ENCODE measurements around the gene ITGAE.

The ITGAE gene

GRCh38 chr17:3762922-3763776 is 37.8 kb downstream of the ITGAE start:
- ChIA-PET CTCF (interaction anchor here (0.6 to 5.1 kb wide), 6 partner anchors 23 to 64 kb away, joined by 3 to 37 read pairs (median 6); no protein-coding TSS in a partner anchor), POLR2A (no interaction called here)
- Histone ChIP-seq H3K27ac (ENCODE audit: insufficient read depth in 1 of 2, low read depth in 1 of 2, low read length in 2 of 2, poor library complexity in 1 of 2, severe bottlenecking in 2 of 2) (no peak overlapping the region), H3K4me1 (ENCODE audit: control extremely low read depth in 1 of 4, control insufficient read depth in 4 of 4, insufficient read depth in 4 of 4, low read length in 3 of 4) (peaks cover 0 to 41% (median 26%) of the 10 kb centered on the region in 4 experiments), H3K4me3 (ENCODE audit: control insufficient read depth in 1 of 7, extremely low read depth in 1 of 7, insufficient read depth in 4 of 7, low read depth in 2 of 7, low read length in 6 of 7) (no peak overlapping the region), H3K27me3 (replicated peaks in 2 of 5; ENCODE audit: control insufficient read depth in 4 of 5, insufficient read depth in 5 of 5, low read length in 4 of 5) (no peaks in the 10 kb centered on the region), H3K36me3 (ENCODE audit: control insufficient read depth in 4 of 4, insufficient read depth in 4 of 4, low read length in 3 of 4) (no peaks in the 10 kb centered on the region), H3K9me3 (ENCODE audit: control extremely low read depth in 1 of 5, control insufficient read depth in 4 of 5, insufficient read depth in 2 of 5, low read depth in 1 of 5, low read length in 4 of 5) (peaks cover 0 to 9% (median 0%) of the 10 kb centered on the region in 5 experiments)
- 92% methylated on average over 4 of the region's 14 CpGs for WGBS (ENCODE audit: insufficient coverage)
- peak in 2 of 3 donors; percentile 35 to 49 for DNase-seq

- ChIA-PET CTCF (interaction anchor here (1.9 to 5.9 kb wide), 2 partner anchors 24 to 66 kb away, joined by 5 to 31 read pairs; no protein-coding TSS in a partner anchor), POLR2A (interaction anchor here (1.3 kb wide), 1 partner anchor 23 kb away, joined by 4 read pairs; no protein-coding TSS in a partner anchor)
- Histone ChIP-seq H3K9me3 (ENCODE audit: control extremely low read depth in 1 of 5, control insufficient read depth in 4 of 5, insufficient read depth in 2 of 5, low read depth in 1 of 5, low read length in 4 of 5) (peaks cover 0 to 9% (median 0%) of the 10 kb centered on the region in 5 experiments), H3K27me3 (replicated peaks in 2 of 5; ENCODE audit: control insufficient read depth in 4 of 5, insufficient read depth in 5 of 5, low read length in 4 of 5) (no peaks in the 10 kb centered on the region), H3K4me1 (ENCODE audit: control extremely low read depth in 1 of 4, control insufficient read depth in 4 of 4, insufficient read depth in 4 of 4, low read length in 3 of 4) (peaks cover 0 to 39% (median 27%) of the 10 kb centered on the region in 4 experiments), H3K4me3 (ENCODE audit: control insufficient read depth in 1 of 7, extremely low read depth in 1 of 7, insufficient read depth in 4 of 7, low read depth in 2 of 7, low read length in 6 of 7) (no peak overlapping the region), H3K27ac (ENCODE audit: insufficient read depth in 1 of 2, low read depth in 1 of 2, low read length in 2 of 2, poor library complexity in 1 of 2, severe bottlenecking in 2 of 2) (no peak overlapping the region), H3K36me3 (ENCODE audit: control insufficient read depth in 4 of 4, insufficient read depth in 4 of 4, low read length in 3 of 4) (no peaks in the 10 kb centered on the region)
- WGBS (ENCODE audit: insufficient coverage): 86% methylated on average over 11 of the region's 16 CpGs
- no peak for DNase-seq
These were observed 39.0 kb downstream of the ITGAE start for GRCh38 chr17:3761918-3762380.

- ChIA-PET POLR2A (interaction anchor here (1.3 kb wide), 1 partner anchor 22 kb away, joined by 4 read pairs; no protein-coding TSS in a partner anchor), CTCF (interaction anchor here (0.7 to 5.9 kb wide), 6 partner anchors 8 to 85 kb away, joined by 3 to 31 read pairs (median 4); partner anchors contain the start of gene NCBP3)
- WGBS (ENCODE audit: insufficient coverage): 98% methylated on average over 18 of the region's 23 CpGs
- Histone ChIP-seq H3K36me3 (ENCODE audit: control insufficient read depth in 4 of 4, insufficient read depth in 4 of 4, low read length in 3 of 4) (no peaks in the 10 kb centered on the region), H3K27me3 (replicated peaks in 2 of 5; ENCODE audit: control insufficient read depth in 4 of 5, insufficient read depth in 5 of 5, low read length in 4 of 5) (no peaks in the 10 kb centered on the region), H3K4me3 (ENCODE audit: control insufficient read depth in 1 of 7, extremely low read depth in 1 of 7, insufficient read depth in 4 of 7, low read depth in 2 of 7, low read length in 6 of 7) (no peak overlapping the region), H3K9me3 (ENCODE audit: control extremely low read depth in 1 of 5, control insufficient read depth in 4 of 5, insufficient read depth in 2 of 5, low read depth in 1 of 5, low read length in 4 of 5) (peaks cover 0 to 9% (median 0%) of the 10 kb centered on the region in 5 experiments), H3K4me1 (ENCODE audit: control extremely low read depth in 1 of 4, control insufficient read depth in 4 of 4, insufficient read depth in 4 of 4, low read length in 3 of 4) (peaks cover 0 to 33% (median 22%) of the 10 kb centered on the region in 4 experiments), H3K27ac (ENCODE audit: insufficient read depth in 1 of 2, low read depth in 1 of 2, low read length in 2 of 2, poor library complexity in 1 of 2, severe bottlenecking in 2 of 2) (no peak overlapping the region)
- no peak for DNase-seq
These were observed 39.7 kb downstream of the ITGAE start for GRCh38 chr17:3761036-3761917.

- no peaks in the 10 kb centered on the region for H3K36me3 ChIP-seq (ENCODE audit: control insufficient read depth in 4 of 4, insufficient read depth in 4 of 4, low read length in 3 of 4)
- no peak for DNase-seq
- POLR2A ChIA-PET: no interaction called here
- no peak overlapping the region for H3K27ac ChIP-seq (ENCODE audit: insufficient read depth in 1 of 2, low read depth in 1 of 2, low read length in 2 of 2, poor library complexity in 1 of 2, severe bottlenecking in 2 of 2)
- WGBS (ENCODE audit: insufficient coverage): 99% methylated on average over 5 of the region's 6 CpGs
- no peak overlapping the region for H3K4me3 ChIP-seq (ENCODE audit: control insufficient read depth in 1 of 7, extremely low read depth in 1 of 7, insufficient read depth in 4 of 7, low read depth in 2 of 7, low read length in 6 of 7)
- CTCF ChIA-PET: interaction anchor here (5.9 kb wide), 1 partner anchor 21 kb away, joined by 31 read pairs; no protein-coding TSS in a partner anchor
- H3K9me3 ChIP-seq (ENCODE audit: control extremely low read depth in 1 of 5, control insufficient read depth in 4 of 5, insufficient read depth in 2 of 5, low read depth in 1 of 5, low read length in 4 of 5): peaks cover 0 to 9% (median 0%) of the 10 kb centered on the region in 5 experiments
- H3K27me3 ChIP-seq (replicated peaks in 2 of 5; ENCODE audit: control insufficient read depth in 4 of 5, insufficient read depth in 5 of 5, low read length in 4 of 5): no peaks in the 10 kb centered on the region
- H3K4me1 ChIP-seq (ENCODE audit: control extremely low read depth in 1 of 4, control insufficient read depth in 4 of 4, insufficient read depth in 4 of 4, low read length in 3 of 4): peaks cover 0 to 25% (median 10%) of the 10 kb centered on the region in 4 experiments
These were observed 41.3 kb downstream of the ITGAE start for GRCh38 chr17:3759597-3760216.

GRCh38 chr17:3755335-3756030 is 45.5 kb downstream of the ITGAE start:
- POLR2A ChIA-PET: interaction anchor here (0.6 kb wide), 1 partner anchor 11 kb away, joined by 3 read pairs; no protein-coding TSS in a partner anchor
- peak overlapping the region in 2 of 7 experiments; percentile 46 to 58 for H3K4me3 ChIP-seq (ENCODE audit: control insufficient read depth in 1 of 7, extremely low read depth in 1 of 7, insufficient read depth in 4 of 7, low read depth in 2 of 7, low read length in 6 of 7)

More at GRCh38 chr17:3755335-3756030, 45.5 kb downstream of the ITGAE start:
- H3K27me3 ChIP-seq (replicated peaks in 2 of 5; ENCODE audit: control insufficient read depth in 4 of 5, insufficient read depth in 5 of 5, low read length in 4 of 5): no peaks in the 10 kb centered on the region
- DNase-seq: no peak
- H3K9me3 ChIP-seq (ENCODE audit: control extremely low read depth in 1 of 5, control insufficient read depth in 4 of 5, insufficient read depth in 2 of 5, low read depth in 1 of 5, low read length in 4 of 5): peaks cover 0 to 9% (median 0%) of the 10 kb centered on the region in 5 experiments
- WGBS (ENCODE audit: insufficient coverage): 78% methylated on average over 12 of the region's 20 CpGs
- H3K4me1 ChIP-seq (ENCODE audit: control extremely low read depth in 1 of 4, control insufficient read depth in 4 of 4, insufficient read depth in 4 of 4, low read length in 3 of 4): peaks cover 0 to 17% (median 6%) of the 10 kb centered on the region in 4 experiments
- H3K27ac ChIP-seq (ENCODE audit: insufficient read depth in 1 of 2, low read depth in 1 of 2, low read length in 2 of 2, poor library complexity in 1 of 2, severe bottlenecking in 2 of 2): peak overlapping the region in 1 of 2 experiments; percentile 34
- no peaks in the 10 kb centered on the region for H3K36me3 ChIP-seq (ENCODE audit: control insufficient read depth in 4 of 4, insufficient read depth in 4 of 4, low read length in 3 of 4)
- CTCF ChIA-PET: interaction anchor here (1.0 to 1.6 kb wide), 6 partner anchors 9 to 260 kb away, joined by 3 to 9 read pairs (median 4); no protein-coding TSS in a partner anchor

Measured in common myeloid progenitor, CD34-positive (primary cell).